GM19468 (cell line): Measurements from ENCODE around the gene GMCL2.
"Not testable (repeated sequence)": the region's sequence is repeated elsewhere in the genome, so short reads cannot be mapped to it uniquely, and the experiment has no call there.

Source experiments
- ATAC-seq: cut with Tn5 transposase; IDR thresholded peaks from one replicate; pipeline ENCODE4 v1.9.1; 2021; ENCODE audit warnings: mild to moderate bottlenecking, moderate library complexity, moderate number of reproducible peaks; ENCODE audit not compliant: unreplicated experiment; ENCODE audit errors: extremely low read depth

The GMCL2 gene

GRCh38 chr5:178207183-178207916, 20.2 kb upstream of the GMCL2 start:
- ATAC-seq: no peak

- ATAC-seq: no peak
Observed at GRCh38 chr5:178206166-178207101, 19.3 kb upstream of the GMCL2 start.

- ATAC-seq: no peak
Observed at GRCh38 chr5:178205749-178206047, 18.5 kb upstream of the GMCL2 start.

GRCh38 chr5:178204935-178205748, 18.0 kb upstream of the GMCL2 start:
- ATAC-seq: peak; percentile 34

- peak; percentile 86 for ATAC-seq
Observed at GRCh38 chr5:178204182-178204934, 17.2 kb upstream of the GMCL2 start, which contains the start of gene HNRNPAB. HNRNPAB (plus strand) TSS chr5:178204533; CDS start chr5:178204838, 305 bp downstream.

GRCh38 chr5:178203670-178204181, 16.6 kb upstream of the GMCL2 start:
- ATAC-seq: no peak

- no peak for ATAC-seq
Observed at GRCh38 chr5:178202541-178202940, 15.4 kb upstream of the GMCL2 start.

- ATAC-seq: no peak
Observed at GRCh38 chr5:178201927-178202235, 14.7 kb upstream of the GMCL2 start.

GRCh38 chr5:178201221-178201926, 14.2 kb upstream of the GMCL2 start:
- no peak for ATAC-seq

- no peak for ATAC-seq
Observed at GRCh38 chr5:178199581-178200434, 12.6 kb upstream of the GMCL2 start.

GRCh38 chr5:178198706-178199105, 11.5 kb upstream of the GMCL2 start:
- ATAC-seq: no peak

- ATAC-seq: not testable (repeated sequence)
Observed at GRCh38 chr5:178198151-178198550, 11.0 kb upstream of the GMCL2 start.

- ATAC-seq: no peak
Observed at GRCh38 chr5:178196986-178197385, 9.8 kb upstream of the GMCL2 start.

- ATAC-seq: no peak
Observed at GRCh38 chr5:178196281-178196812, 9.2 kb upstream of the GMCL2 start.

- no peak for ATAC-seq
Observed at GRCh38 chr5:178194026-178194425, 6.9 kb upstream of the GMCL2 start.

GRCh38 chr5:178193251-178193809, 6.2 kb upstream of the GMCL2 start:
- ATAC-seq: no peak

GRCh38 chr5:178192787-178193186, 5.6 kb upstream of the GMCL2 start:
- ATAC-seq: no peak

- ATAC-seq: no peak
Observed at GRCh38 chr5:178192244-178192643, 5.1 kb upstream of the GMCL2 start.
